Astrocyte of the spinal cord (primary cell): ENCODE data around the gene JPH3.

Source experiments
- DNase-seq: peaks from one replicate; pipeline ENCODE4 v3.0.0; 2011; ENCODE audit warnings: low read depth, low spot score
- H3K4me3 ChIP-seq: 2 replicates; pipeline ENCODE4 v1.5.1; 2011; ENCODE audit warnings: low read depth, mild to moderate bottlenecking, low read length, moderate library complexity
- in situ Hi-C: cut with HindIII; loops from 2 replicates; pipeline ENCODE4 v1.10.0; 2017; ENCODE audit warnings: low sequenced_read_pairs
- TF ChIP-seq, protein P1 (sequence below): IDR thresholded peaks from 2 replicates; pipeline ENCODE4 v1.5.1; 2012; ENCODE audit warnings: low read depth, mild to moderate bottlenecking, low read length, inconsistent platforms

Gene JPH3

DNA sequence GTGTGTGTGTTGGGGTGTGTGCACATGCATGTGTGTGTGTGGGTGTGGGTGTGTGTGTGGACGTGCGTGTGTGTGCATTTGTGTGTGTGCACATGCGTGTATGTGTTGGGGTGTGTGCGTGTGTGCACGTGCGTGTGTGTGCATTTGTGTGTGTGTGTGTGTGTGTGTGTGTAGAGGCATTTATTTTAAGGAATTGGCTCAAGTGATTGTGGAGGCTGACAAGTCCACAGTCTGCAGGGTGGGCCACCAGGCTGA is 37.9 kb upstream of the JPH3 start:
- TF ChIP-seq, protein P1, sequence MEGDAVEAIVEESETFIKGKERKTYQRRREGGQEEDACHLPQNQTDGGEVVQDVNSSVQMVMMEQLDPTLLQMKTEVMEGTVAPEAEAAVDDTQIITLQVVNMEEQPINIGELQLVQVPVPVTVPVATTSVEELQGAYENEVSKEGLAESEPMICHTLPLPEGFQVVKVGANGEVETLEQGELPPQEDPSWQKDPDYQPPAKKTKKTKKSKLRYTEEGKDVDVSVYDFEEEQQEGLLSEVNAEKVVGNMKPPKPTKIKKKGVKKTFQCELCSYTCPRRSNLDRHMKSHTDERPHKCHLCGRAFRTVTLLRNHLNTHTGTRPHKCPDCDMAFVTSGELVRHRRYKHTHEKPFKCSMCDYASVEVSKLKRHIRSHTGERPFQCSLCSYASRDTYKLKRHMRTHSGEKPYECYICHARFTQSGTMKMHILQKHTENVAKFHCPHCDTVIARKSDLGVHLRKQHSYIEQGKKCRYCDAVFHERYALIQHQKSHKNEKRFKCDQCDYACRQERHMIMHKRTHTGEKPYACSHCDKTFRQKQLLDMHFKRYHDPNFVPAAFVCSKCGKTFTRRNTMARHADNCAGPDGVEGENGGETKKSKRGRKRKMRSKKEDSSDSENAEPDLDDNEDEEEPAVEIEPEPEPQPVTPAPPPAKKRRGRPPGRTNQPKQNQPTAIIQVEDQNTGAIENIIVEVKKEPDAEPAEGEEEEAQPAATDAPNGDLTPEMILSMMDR: no peak
- no peak overlapping the region for H3K4me3 ChIP-seq
- in situ Hi-C loops: no loop called here
- no peak for DNase-seq

DNA sequence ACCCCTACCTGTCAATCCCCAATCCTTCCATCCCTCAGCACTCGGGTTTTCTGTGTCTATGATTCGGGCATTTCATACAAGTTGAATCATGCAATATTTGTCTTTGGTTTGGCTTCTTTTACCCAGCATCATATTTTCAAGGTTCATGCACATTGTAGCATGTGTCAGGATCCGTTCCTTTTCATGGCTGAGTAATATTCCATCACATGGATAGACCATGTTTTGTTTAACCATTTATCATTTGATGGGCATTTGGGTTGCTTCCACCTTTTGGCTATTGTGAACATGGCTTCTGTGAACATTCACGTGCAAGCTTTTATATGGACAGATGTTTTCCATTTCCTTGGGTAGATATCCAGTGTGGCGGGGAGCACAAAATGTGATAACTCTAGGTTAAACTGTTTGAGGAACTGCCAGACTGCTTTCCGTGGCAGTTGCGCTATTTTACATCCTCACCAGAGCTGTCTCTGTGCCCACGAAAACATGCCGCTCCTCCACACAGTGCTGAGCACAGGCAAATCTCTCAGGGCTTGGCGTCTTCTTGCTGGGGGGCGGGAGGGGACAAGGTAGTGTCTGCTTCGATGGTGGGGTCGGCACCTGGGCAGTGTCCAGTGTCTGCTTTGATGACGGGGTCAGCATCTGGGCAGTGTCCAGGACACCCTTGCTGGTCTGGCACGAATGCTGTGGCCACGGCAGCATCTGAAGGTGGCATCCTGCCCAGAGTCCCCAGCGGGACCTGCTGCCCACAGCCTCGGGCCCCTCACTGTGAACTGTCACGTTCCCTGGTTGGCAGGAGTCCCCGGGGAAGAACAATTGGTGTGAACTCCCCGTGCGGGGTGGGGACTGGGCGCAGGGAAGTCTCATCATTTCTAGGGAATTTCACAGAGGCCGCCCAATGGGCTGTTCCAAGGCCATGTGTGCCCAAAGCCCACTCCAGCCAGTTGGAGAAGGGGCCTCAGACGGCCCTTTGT is 32.4 kb upstream of the JPH3 start:
- TF ChIP-seq, protein P1: no peak
- H3K4me3 ChIP-seq: no peak overlapping the region
- no peak for DNase-seq
- in situ Hi-C loops: no loop called here

DNA sequence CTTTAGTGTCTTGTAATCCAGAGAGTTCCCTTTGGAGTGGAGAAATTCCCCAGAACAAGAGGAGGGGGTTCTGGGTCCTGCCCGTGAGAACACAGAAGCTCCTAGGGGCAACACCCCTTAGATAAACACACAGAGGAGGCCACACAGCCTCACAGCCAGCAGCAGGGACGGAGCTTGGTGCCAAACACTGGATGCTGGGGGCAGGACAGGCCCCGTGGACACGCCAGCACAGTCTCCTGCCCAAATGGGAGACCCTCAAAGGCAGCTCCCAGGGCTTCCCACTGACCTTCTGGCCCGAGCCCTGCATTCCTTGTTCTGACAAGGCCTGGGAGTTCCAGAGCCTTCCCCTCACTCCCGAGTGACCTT is 31.8 kb upstream of the JPH3 start:
- TF ChIP-seq, protein P1: no peak
- H3K4me3 ChIP-seq: no peak overlapping the region
- DNase-seq: no peak
- in situ Hi-C loops: no loop called here

DNA sequence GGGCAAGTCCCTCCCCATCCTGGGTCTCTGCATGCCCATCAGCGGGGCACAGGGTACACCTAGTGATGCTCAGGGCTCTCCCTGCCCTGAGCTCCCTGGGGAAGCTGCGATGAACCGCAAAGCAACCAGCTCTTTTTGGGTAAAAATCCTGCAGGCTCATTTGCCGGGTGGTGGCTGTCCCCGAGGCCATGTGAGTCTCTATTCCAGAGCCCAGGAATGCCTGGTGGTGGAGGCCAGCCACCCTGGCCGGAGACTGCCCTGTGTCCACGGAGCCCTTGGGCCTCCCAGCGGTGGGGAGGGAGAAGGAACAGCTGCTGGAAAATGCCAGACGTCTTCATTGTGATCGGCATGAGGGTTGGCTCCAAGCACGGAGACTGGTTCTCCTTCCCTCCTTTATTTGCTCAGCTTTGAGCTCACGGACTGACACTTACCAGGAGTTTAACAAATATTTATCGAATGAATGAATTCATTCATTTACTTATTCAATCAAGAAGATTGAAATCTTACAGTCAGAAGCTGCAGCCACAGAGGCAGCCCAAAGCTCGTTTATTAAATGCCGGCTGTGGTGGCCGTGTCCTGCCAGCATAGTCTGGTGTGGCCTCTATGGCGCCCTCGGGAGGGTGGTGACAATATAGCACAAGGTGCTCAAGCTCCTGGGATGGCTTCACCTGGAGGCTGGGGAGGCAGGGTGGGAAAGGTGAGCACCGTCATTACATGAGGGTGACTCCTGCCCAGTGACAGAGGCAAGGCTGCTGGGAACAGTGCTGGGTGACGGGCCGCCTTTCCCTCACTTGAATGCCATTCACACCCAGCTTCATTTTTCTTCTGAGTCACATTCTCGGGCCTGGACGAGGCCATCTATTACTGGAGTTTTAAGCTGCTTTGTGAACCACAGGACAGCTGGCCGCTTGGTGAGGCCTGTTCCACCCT is 31.1 kb upstream of the JPH3 start:
- no peak overlapping the region for H3K4me3 ChIP-seq
- in situ Hi-C loops: no loop called here
- DNase-seq: peak; percentile 29
- TF ChIP-seq, protein P1: peak; percentile 44

DNA sequence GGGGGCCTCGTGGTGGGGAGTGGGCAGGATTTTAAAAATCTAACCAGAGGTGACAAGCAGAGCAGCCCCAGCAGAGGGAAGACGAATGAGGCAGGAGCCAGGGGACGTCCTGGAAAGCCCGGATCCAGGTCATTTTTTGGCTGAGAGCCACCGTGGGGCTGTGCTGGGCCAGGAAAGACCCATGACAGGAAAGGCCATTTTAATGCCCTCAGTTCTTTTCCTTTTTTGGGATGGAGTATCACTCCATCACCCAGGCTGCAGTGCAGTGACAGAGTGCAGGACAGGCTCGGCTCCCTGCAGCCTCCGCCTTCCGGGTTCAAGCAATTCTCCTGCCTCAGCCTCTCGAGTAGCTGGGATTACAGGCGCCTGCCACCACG is 30.5 kb upstream of the JPH3 start:
- no peak overlapping the region for H3K4me3 ChIP-seq
- in situ Hi-C loops: no loop called here
- TF ChIP-seq, protein P1: no peak
- DNase-seq: no peak

DNA sequence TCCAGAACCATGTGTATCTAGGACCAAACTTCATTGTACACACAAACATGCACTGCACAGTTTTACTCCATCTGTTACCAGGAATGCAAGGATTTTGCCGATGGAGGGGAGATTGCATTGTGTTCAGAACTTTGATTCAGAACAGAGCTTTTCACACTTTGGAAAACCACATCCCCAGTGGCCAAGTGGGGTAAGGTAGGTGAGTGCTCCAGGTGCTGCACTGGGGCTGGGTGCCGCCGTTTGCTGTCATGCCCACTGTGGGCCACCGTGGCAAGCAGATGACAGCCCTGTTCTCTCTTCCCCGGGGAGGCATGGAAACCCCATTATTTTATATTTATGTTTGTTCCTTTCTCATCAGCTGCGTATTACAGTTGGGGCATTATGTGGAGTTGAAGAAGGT is 29.3 kb upstream of the JPH3 start:
- TF ChIP-seq, protein P1: no peak
- H3K4me3 ChIP-seq: no peak overlapping the region
- no peak for DNase-seq
- in situ Hi-C loops: no loop called here
